ENCODE data around the gene SPTBN1.

SPTBN1 gene

GRCh38 chr2:54613386-54613785, 157.3 kb downstream of the SPTBN1 start:
- Mint-ChIP-seq H3K27me3 (no peaks in the 10 kb centered on the region), H3K36me3 (ENCODE audit: insufficient read depth) (peaks cover 53% of the 10 kb centered on the region), H3K4me3 (no peak overlapping the region), H3K4me1 (ENCODE audit: low read depth in 2 of 2) (peaks cover 24 to 50% of the 10 kb centered on the region in 2 donors), H3K27ac (peak overlapping the region; percentile 49 to 60), H3K9me3 (no peaks in the 10 kb centered on the region)
- ATAC-seq (replicated peaks) = no peak
- DNase-seq = no peak

- H3K4me1 Mint-ChIP-seq (ENCODE audit: low read depth in 2 of 2) = peaks cover 24 to 48% of the 10 kb centered on the region in 2 donors
- no peaks in the 10 kb centered on the region for H3K27me3 Mint-ChIP-seq
- no peak overlapping the region for H3K4me3 Mint-ChIP-seq
- no peaks in the 10 kb centered on the region for H3K9me3 Mint-ChIP-seq
- DNase-seq = no peak
- ATAC-seq (replicated peaks) = no peak
- peaks cover 57% of the 10 kb centered on the region for H3K36me3 Mint-ChIP-seq (ENCODE audit: insufficient read depth)
- peak overlapping the region; percentile 49 to 60 for H3K27ac Mint-ChIP-seq
Measured at GRCh38 chr2:54613794-54614257, 157.7 kb downstream of the SPTBN1 start.

GRCh38 chr2:54614819-54615218, 158.7 kb downstream of the SPTBN1 start:
- no peaks in the 10 kb centered on the region for H3K9me3 Mint-ChIP-seq
- ATAC-seq (replicated peaks) (no peak), DNase-seq (no peak)
- H3K27me3 Mint-ChIP-seq = no peaks in the 10 kb centered on the region
- peak overlapping the region in 1 of 2 donors; percentile 49 for H3K27ac Mint-ChIP-seq
- H3K36me3 Mint-ChIP-seq (ENCODE audit: insufficient read depth) = peaks cover 62% of the 10 kb centered on the region
- H3K4me1 Mint-ChIP-seq (ENCODE audit: low read depth in 2 of 2) = peaks cover 17 to 39% of the 10 kb centered on the region in 2 donors
- no peak overlapping the region for H3K4me3 Mint-ChIP-seq

- Mint-ChIP-seq H3K27me3 (no peaks in the 10 kb centered on the region), H3K4me3 (no peak overlapping the region), H3K36me3 (ENCODE audit: insufficient read depth) (peaks cover 69% of the 10 kb centered on the region), H3K9me3 (no peaks in the 10 kb centered on the region), H3K27ac (peak overlapping the region in 1 of 2 donors; percentile 61), H3K4me1 (ENCODE audit: low read depth in 2 of 2) (peaks cover 10 to 42% of the 10 kb centered on the region in 2 donors)
- ATAC-seq (replicated peaks) (no peak), DNase-seq (no peak)
Measured at GRCh38 chr2:54615832-54616534, 159.9 kb downstream of the SPTBN1 start.

GRCh38 chr2:54617409-54617808, 161.3 kb downstream of the SPTBN1 start:
- no peak for ATAC-seq (replicated peaks)
- no peak for DNase-seq
- Mint-ChIP-seq H3K4me3 (no peak overlapping the region), H3K27ac (no peak overlapping the region), H3K36me3 (ENCODE audit: insufficient read depth) (peaks cover 76% of the 10 kb centered on the region), H3K9me3 (no peaks in the 10 kb centered on the region), H3K27me3 (no peaks in the 10 kb centered on the region), H3K4me1 (ENCODE audit: low read depth in 2 of 2) (peaks cover 9 to 34% of the 10 kb centered on the region in 2 donors)

GRCh38 chr2:54618646-54619565, 162.8 kb downstream of the SPTBN1 start:
- peaks cover 81% of the 10 kb centered on the region for H3K36me3 Mint-ChIP-seq (ENCODE audit: insufficient read depth)
- no peaks in the 10 kb centered on the region for H3K27me3 Mint-ChIP-seq
- ATAC-seq (replicated peaks) (no peak), DNase-seq (no peak)
- H3K27ac Mint-ChIP-seq = peak overlapping the region; percentile 13 to 47
- H3K9me3 Mint-ChIP-seq = no peaks in the 10 kb centered on the region
- H3K4me3 Mint-ChIP-seq = no peak overlapping the region
- H3K4me1 Mint-ChIP-seq (ENCODE audit: low read depth in 2 of 2) = peaks cover 6 to 22% of the 10 kb centered on the region in 2 donors

- Mint-ChIP-seq H3K9me3 (no peaks in the 10 kb centered on the region), H3K4me1 (ENCODE audit: low read depth in 2 of 2) (peaks cover 6 to 19% of the 10 kb centered on the region in 2 donors), H3K4me3 (no peak overlapping the region), H3K36me3 (ENCODE audit: insufficient read depth) (peaks cover 84% of the 10 kb centered on the region), H3K27ac (peak overlapping the region in 1 of 2 donors; percentile 13), H3K27me3 (no peaks in the 10 kb centered on the region)
- DNase-seq (no peak), ATAC-seq (replicated peaks) (no peak)
Measured at GRCh38 chr2:54619660-54620231, 163.6 kb downstream of the SPTBN1 start.

GRCh38 chr2:54620948-54621347, 164.8 kb downstream of the SPTBN1 start:
- peak overlapping the region in 1 of 2 donors; percentile 13 for H3K27ac Mint-ChIP-seq

GRCh38 chr2:54624591-54625071, 168.5 kb downstream of the SPTBN1 start:
- H3K9me3 Mint-ChIP-seq = no peaks in the 10 kb centered on the region
- peak overlapping the region in 1 of 2 donors; percentile 41 for H3K27ac Mint-ChIP-seq
- peaks cover 87% of the 10 kb centered on the region for H3K36me3 Mint-ChIP-seq (ENCODE audit: insufficient read depth)
- ATAC-seq (replicated peaks) (no peak), DNase-seq (no peak)
- no peaks in the 10 kb centered on the region for H3K27me3 Mint-ChIP-seq
- no peak overlapping the region for H3K4me3 Mint-ChIP-seq
- H3K4me1 Mint-ChIP-seq (ENCODE audit: low read depth in 2 of 2) = peaks cover 0 to 13% of the 10 kb centered on the region in 2 donors

More at GRCh38 chr2:54620948-54621347, 164.8 kb downstream of the SPTBN1 start:
- peaks cover 6 to 16% of the 10 kb centered on the region in 2 donors for H3K4me1 Mint-ChIP-seq (ENCODE audit: low read depth in 2 of 2)
- ATAC-seq (replicated peaks) (no peak), DNase-seq (no peak)
- H3K36me3 Mint-ChIP-seq (ENCODE audit: insufficient read depth) = peaks cover 86% of the 10 kb centered on the region
- no peak overlapping the region for H3K4me3 Mint-ChIP-seq
- H3K9me3 Mint-ChIP-seq = no peaks in the 10 kb centered on the region
- H3K27me3 Mint-ChIP-seq = no peaks in the 10 kb centered on the region

GRCh38 chr2:54626131-54626530, 170.0 kb downstream of the SPTBN1 start:
- H3K36me3 Mint-ChIP-seq (ENCODE audit: insufficient read depth) = peaks cover 92% of the 10 kb centered on the region
- H3K27me3 Mint-ChIP-seq = no peaks in the 10 kb centered on the region
- H3K4me1 Mint-ChIP-seq (ENCODE audit: low read depth in 2 of 2) = peaks cover 0 to 3% of the 10 kb centered on the region in 2 donors
- no peaks in the 10 kb centered on the region for H3K9me3 Mint-ChIP-seq
- no peak for DNase-seq
- peak overlapping the region; percentile 52 to 79 for H3K27ac Mint-ChIP-seq
- no peak for ATAC-seq (replicated peaks)
- H3K4me3 Mint-ChIP-seq = no peak overlapping the region

- DNase-seq = no peak
- ATAC-seq (replicated peaks) = no peak
- Mint-ChIP-seq H3K9me3 (no peaks in the 10 kb centered on the region), H3K4me3 (no peak overlapping the region), H3K4me1 (ENCODE audit: low read depth in 2 of 2) (peaks cover 0 to 4% of the 10 kb centered on the region in 2 donors), H3K36me3 (ENCODE audit: insufficient read depth) (peaks cover 95% of the 10 kb centered on the region), H3K27me3 (no peaks in the 10 kb centered on the region), H3K27ac (peak overlapping the region in 1 of 2 donors; percentile 79)
Measured at GRCh38 chr2:54626884-54627283, 170.8 kb downstream of the SPTBN1 start.

- no peak overlapping the region for H3K4me3 Mint-ChIP-seq
- no peaks in the 10 kb centered on the region for H3K27me3 Mint-ChIP-seq
- peaks cover 0 to 6% of the 10 kb centered on the region in 2 donors for H3K4me1 Mint-ChIP-seq (ENCODE audit: low read depth in 2 of 2)
- H3K9me3 Mint-ChIP-seq = no peaks in the 10 kb centered on the region
- peaks cover 95% of the 10 kb centered on the region for H3K36me3 Mint-ChIP-seq (ENCODE audit: insufficient read depth)
- no peak overlapping the region for H3K27ac Mint-ChIP-seq
- DNase-seq (no peak), ATAC-seq (replicated peaks) (no peak)
Measured at GRCh38 chr2:54627973-54628372, 171.8 kb downstream of the SPTBN1 start.

- no peaks in the 10 kb centered on the region for H3K9me3 Mint-ChIP-seq
- peaks cover 0 to 6% of the 10 kb centered on the region in 2 donors for H3K4me1 Mint-ChIP-seq (ENCODE audit: low read depth in 2 of 2)
- H3K27ac Mint-ChIP-seq = peak overlapping the region; percentile 32 to 91
- DNase-seq = no peak
- peaks cover 96% of the 10 kb centered on the region for H3K36me3 Mint-ChIP-seq (ENCODE audit: insufficient read depth)
- no peak overlapping the region for H3K4me3 Mint-ChIP-seq
- ATAC-seq (replicated peaks) = no peak
- H3K27me3 Mint-ChIP-seq = no peaks in the 10 kb centered on the region
Measured at GRCh38 chr2:54628418-54628817, 172.3 kb downstream of the SPTBN1 start.
